ENCODE measurements around the gene SH3BP2.
A peak's percentile ranks its signal among the peaks of the same experiment; 100 is the strongest.

Gene SH3BP2

GRCh38 chr4:2842687-2843262, 49.9 kb downstream of the SH3BP2 start:
- H3K4me3 ChIP-seq (ENCODE audit: low read depth, low read length, poor library complexity, severe bottlenecking): peak overlapping the region; percentile 74
- TF ChIP-seq CTCF (IDR thresholded peaks at IDR 0.05; ENCODE audit: low read length): no peak
- TF ChIP-seq EZH2 (IDR thresholded peaks at IDR 0.05; ENCODE audit: borderline replicate concordance, low read length): no peak
- no peaks in the 10 kb centered on the region for H3K79me2 ChIP-seq (ENCODE audit: insufficient read depth, low read length)
- H3K9ac ChIP-seq (ENCODE audit: low read length): peak overlapping the region; percentile 75
- no peaks in the 10 kb centered on the region for H4K20me1 ChIP-seq (ENCODE audit: insufficient read depth, low read length)
- no peaks in the 10 kb centered on the region for H3F3A ChIP-seq (ENCODE audit: insufficient read depth, low read length)
- H3K4me2 ChIP-seq (ENCODE audit: low read length): peak overlapping the region; percentile 71
- H2AFZ ChIP-seq (ENCODE audit: low read length): no peak overlapping the region
- no peaks in the 10 kb centered on the region; the same call in 1 of the 2 replicates for H3K9me3 ChIP-seq (ENCODE audit: low read length)
- H3K4me1 ChIP-seq (ENCODE audit: insufficient read depth, low read length, severe bottlenecking): peaks cover 24% of the 10 kb centered on the region
- no peaks in the 10 kb centered on the region for H3K9me2 ChIP-seq (ENCODE audit: low read depth, low read length)
- no peaks in the 10 kb centered on the region for H3K36me3 ChIP-seq (ENCODE audit: insufficient read depth, low read length)
- H3K27ac ChIP-seq (ENCODE audit: low read depth, low read length, poor library complexity, severe bottlenecking): no peak overlapping the region
- no peaks in the 10 kb centered on the region for H3K27me3 ChIP-seq (ENCODE audit: insufficient read depth, low read length)

DNA sequence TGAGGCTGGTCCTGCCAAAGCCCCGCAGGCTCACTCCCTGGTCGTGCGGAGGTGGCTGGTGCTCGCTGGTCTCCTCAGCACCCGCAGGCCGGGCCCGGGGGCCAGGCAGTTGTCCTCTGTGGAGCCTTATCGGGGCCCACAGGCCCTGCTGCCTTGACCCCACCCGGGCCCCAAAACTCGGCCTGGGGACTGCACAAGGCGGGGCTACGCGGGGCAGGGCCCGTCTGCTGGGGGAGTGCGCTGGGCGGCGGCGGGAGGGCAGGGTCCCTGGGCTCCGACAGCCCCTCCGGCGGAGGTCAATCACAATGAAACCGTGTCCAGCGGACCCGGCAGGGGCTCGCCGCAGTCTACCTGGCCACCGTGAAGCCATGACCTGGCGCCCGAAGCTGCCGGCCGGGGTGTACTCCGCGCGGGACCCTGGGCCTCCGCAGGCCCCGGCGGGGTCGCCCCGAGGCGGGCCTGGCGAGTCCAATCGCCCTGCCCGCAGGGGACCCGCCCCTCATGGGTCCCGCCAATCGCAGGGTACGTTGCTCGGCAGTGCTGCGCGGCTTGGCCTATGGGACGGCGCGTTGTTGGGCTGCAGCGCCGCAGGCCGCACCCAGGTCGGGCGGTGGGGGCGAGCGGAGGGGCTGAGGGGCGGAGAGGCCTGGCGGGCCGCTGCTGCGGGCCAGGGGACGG, 50.5 kb downstream of the SH3BP2 start, which contains the start of gene ADD1:
ADD1 (plus strand) TSS at position 582 of the 678 bp plus-strand sequence. CDS start 32,072 bp downstream, outside the sequence.
- H2AFZ ChIP-seq (ENCODE audit: low read length): no peak within 1 kb of the TSS
- H3K9ac ChIP-seq (ENCODE audit: low read length): peak within 1 kb of the TSS; percentile 75
- H3F3A ChIP-seq (ENCODE audit: insufficient read depth, low read length): no peaks in the 10 kb centered on the region
- peak within 1 kb of the TSS; percentile 74 for H3K4me3 ChIP-seq (ENCODE audit: low read depth, low read length, poor library complexity, severe bottlenecking)
- H4K20me1 ChIP-seq (ENCODE audit: insufficient read depth, low read length): no peaks in the 10 kb centered on the region
- no peaks in the 10 kb centered on the region for H3K36me3 ChIP-seq (ENCODE audit: insufficient read depth, low read length)
- no peak within 1 kb of the TSS for H3K27ac ChIP-seq (ENCODE audit: low read depth, low read length, poor library complexity, severe bottlenecking)
- no peak for TF ChIP-seq EZH2 (IDR thresholded peaks at IDR 0.05; ENCODE audit: borderline replicate concordance, low read length)
- TF ChIP-seq CTCF (IDR thresholded peaks at IDR 0.05; ENCODE audit: low read length): no peak
- H3K27me3 ChIP-seq (ENCODE audit: insufficient read depth, low read length): no peaks in the 10 kb centered on the region
- H3K79me2 ChIP-seq (ENCODE audit: insufficient read depth, low read length): no peaks in the 10 kb centered on the region
- no peaks in the 10 kb centered on the region for H3K9me2 ChIP-seq (ENCODE audit: low read depth, low read length)
- peaks cover 17% of the 10 kb centered on the region for H3K4me1 ChIP-seq (ENCODE audit: insufficient read depth, low read length, severe bottlenecking)
- no peaks in the 10 kb centered on the region; the same call in 1 of the 2 replicates for H3K9me3 ChIP-seq (ENCODE audit: low read length)
- H3K4me2 ChIP-seq (ENCODE audit: low read length): peak within 1 kb of the TSS; percentile 85

GRCh38 chr4:2843941-2844584, 51.2 kb downstream of the SH3BP2 start:
- Histone ChIP-seq H3K4me3 (ENCODE audit: low read depth, low read length, poor library complexity, severe bottlenecking) (peak overlapping the region; percentile 74), H3F3A (ENCODE audit: insufficient read depth, low read length) (no peaks in the 10 kb centered on the region), H3K36me3 (ENCODE audit: insufficient read depth, low read length) (no peaks in the 10 kb centered on the region), H3K9me3 (ENCODE audit: low read length) (no peaks in the 10 kb centered on the region; the same call in 1 of the 2 replicates), H4K20me1 (ENCODE audit: insufficient read depth, low read length) (no peaks in the 10 kb centered on the region), H3K27ac (ENCODE audit: low read depth, low read length, poor library complexity, severe bottlenecking) (no peak overlapping the region), H3K9ac (ENCODE audit: low read length) (peak overlapping the region; percentile 75), H3K4me2 (ENCODE audit: low read length) (peak overlapping the region; percentile 85), H3K27me3 (ENCODE audit: insufficient read depth, low read length) (no peaks in the 10 kb centered on the region), H3K4me1 (ENCODE audit: insufficient read depth, low read length, severe bottlenecking) (peaks cover 12% of the 10 kb centered on the region), H3K79me2 (ENCODE audit: insufficient read depth, low read length) (no peaks in the 10 kb centered on the region), H2AFZ (ENCODE audit: low read length) (no peak overlapping the region), H3K9me2 (ENCODE audit: low read depth, low read length) (no peaks in the 10 kb centered on the region)
- TF ChIP-seq CTCF (IDR thresholded peaks at IDR 0.05; ENCODE audit: low read length): no peak
- TF ChIP-seq EZH2 (IDR thresholded peaks at IDR 0.05; ENCODE audit: borderline replicate concordance, low read length): no peak
